ENCODE measurements around the gene PRLR.

The PRLR gene

GRCh38 chr5:35143841-35144240, 86.4 kb downstream of the PRLR start:
- H3K4me3 ChIP-seq (ENCODE audit: low read depth, low read length), result no peak overlapping the region
- no peak for TF ChIP-seq CTCF (IDR thresholded peaks at IDR 0.05; ENCODE audit: low read depth, low read length, missing control alignments)
- in situ Hi-C loops (cut with HindIII; ENCODE audit: low sequenced_read_pairs), result no loop called here
- no peak for DNase-seq (ENCODE audit: low read depth)

DNA sequence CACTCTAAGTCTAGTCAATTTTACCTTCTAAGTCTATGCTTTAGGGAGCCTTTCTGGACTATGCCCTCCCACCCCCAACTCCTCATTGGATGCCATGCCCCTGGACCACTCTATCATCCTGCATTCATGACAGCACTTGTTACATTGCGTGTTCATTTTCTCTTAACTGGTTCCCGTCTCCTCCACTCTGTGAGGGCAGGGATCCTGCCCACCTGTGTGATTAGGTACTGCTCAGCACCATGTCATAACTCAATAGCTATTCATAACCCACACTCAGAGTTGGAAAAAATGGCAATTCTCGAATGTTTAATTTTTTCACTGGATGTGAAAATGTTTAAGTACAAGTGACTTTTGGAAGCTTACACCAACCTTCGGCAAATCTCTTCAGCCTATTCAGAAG, 88.5 kb downstream of the PRLR start:
- in situ Hi-C loops (cut with HindIII; ENCODE audit: low sequenced_read_pairs), result no loop called here
- TF ChIP-seq CTCF (IDR thresholded peaks at IDR 0.05; ENCODE audit: low read depth, low read length, missing control alignments), result no peak
- no peak overlapping the region for H3K4me3 ChIP-seq (ENCODE audit: low read depth, low read length)
- DNase-seq (ENCODE audit: low read depth), result no peak

GRCh38 chr5:35138232-35138631, 92.1 kb downstream of the PRLR start:
- in situ Hi-C loops (cut with HindIII; ENCODE audit: low sequenced_read_pairs), result no loop called here
- TF ChIP-seq CTCF (IDR thresholded peaks at IDR 0.05; ENCODE audit: low read depth, low read length, missing control alignments), result no peak
- no peak for DNase-seq (ENCODE audit: low read depth)
- H3K4me3 ChIP-seq (ENCODE audit: low read depth, low read length), result no peak overlapping the region

DNA sequence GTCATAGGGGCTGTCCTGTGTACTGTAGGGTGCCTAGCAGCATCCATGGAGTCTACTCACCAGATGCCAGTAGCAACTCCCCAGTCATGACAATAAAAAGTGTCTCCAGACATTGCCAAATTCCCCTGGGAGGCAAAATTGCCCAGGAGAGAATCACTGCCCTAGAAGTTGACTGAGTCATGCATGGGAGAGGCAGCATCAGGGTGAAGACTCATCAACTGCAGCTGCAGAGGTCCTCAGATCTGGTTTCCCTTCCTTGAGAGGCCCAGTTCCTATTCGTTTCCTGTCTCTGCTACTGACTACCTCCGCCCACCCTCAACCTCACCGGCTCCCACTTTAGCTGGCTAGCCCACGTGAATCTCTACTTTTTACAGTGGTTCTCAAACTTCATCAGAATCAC, 93.9 kb downstream of the PRLR start:
- no peak for TF ChIP-seq CTCF (IDR thresholded peaks at IDR 0.05; ENCODE audit: low read depth, low read length, missing control alignments)
- no peak overlapping the region for H3K4me3 ChIP-seq (ENCODE audit: low read depth, low read length)
- in situ Hi-C loops (cut with HindIII; ENCODE audit: low sequenced_read_pairs), result no loop called here
- DNase-seq (ENCODE audit: low read depth), result no peak

DNA sequence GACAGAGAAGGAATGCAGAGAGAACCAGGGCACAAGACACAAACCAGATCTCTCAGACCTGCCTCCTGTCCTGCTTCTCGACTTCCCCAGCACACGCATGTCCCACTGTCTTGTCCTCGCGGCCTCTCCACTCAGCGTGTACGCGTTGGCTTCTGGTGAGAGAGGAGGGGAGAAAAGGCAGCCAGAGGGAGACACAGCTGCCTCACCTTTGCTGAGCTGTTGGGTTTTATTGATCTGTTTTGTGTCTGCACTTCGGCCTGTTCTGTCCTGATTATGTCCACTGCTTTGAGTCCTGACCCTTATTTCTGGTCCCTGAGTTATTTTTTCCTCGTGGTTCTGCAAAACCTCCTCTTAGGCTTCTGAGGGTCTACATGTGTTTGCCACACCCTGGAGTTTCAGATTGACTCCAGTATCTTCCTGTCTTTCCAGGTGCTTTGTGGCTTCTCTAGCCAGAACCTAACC, 95.0 kb downstream of the PRLR start:
- in situ Hi-C loops (cut with HindIII; ENCODE audit: low sequenced_read_pairs), result no loop called here
- no peak for DNase-seq (ENCODE audit: low read depth)
- no peak for TF ChIP-seq CTCF (IDR thresholded peaks at IDR 0.05; ENCODE audit: low read depth, low read length, missing control alignments)
- H3K4me3 ChIP-seq (ENCODE audit: low read depth, low read length), result no peak overlapping the region

GRCh38 chr5:35134278-35135030, 95.8 kb downstream of the PRLR start:
- in situ Hi-C loops (cut with HindIII; ENCODE audit: low sequenced_read_pairs), result no loop called here
- no peak overlapping the region for H3K4me3 ChIP-seq (ENCODE audit: low read depth, low read length)
- no peak for DNase-seq (ENCODE audit: low read depth)
- TF ChIP-seq CTCF (IDR thresholded peaks at IDR 0.05; ENCODE audit: low read depth, low read length, missing control alignments), result no peak

Data from astrocyte of the cerebellum (primary cell).